GM19240 (cell line): ENCODE data around the gene PHC2.
"Not testable (repeated sequence)": the region's sequence is repeated elsewhere in the genome, so short reads cannot be mapped to it uniquely, and the experiment has no call there.

Experiments used
- DNase-seq: peaks from one replicate; pipeline ENCODE4 v3.0.0; 2011; ENCODE audit warnings: low spot score; ENCODE audit not compliant: insufficient read length

Gene PHC2

GRCh38 chr1:33317946-33318345, 112.9 kb downstream of the PHC2 start:
- no peak for DNase-seq

GRCh38 chr1:33317354-33317753, 113.5 kb downstream of the PHC2 start:
- no peak for DNase-seq

GRCh38 chr1:33316601-33317000, 114.3 kb downstream of the PHC2 start:
- no peak for DNase-seq

- no peak for DNase-seq
Observed at GRCh38 chr1:33314416-33314815, 116.5 kb downstream of the PHC2 start.

GRCh38 chr1:33312413-33312749, 118.5 kb downstream of the PHC2 start:
- DNase-seq = no peak

GRCh38 chr1:33311706-33312412, 119.0 kb downstream of the PHC2 start:
- no peak for DNase-seq

- DNase-seq = no peak
Observed at GRCh38 chr1:33310702-33311101, 120.2 kb downstream of the PHC2 start.

GRCh38 chr1:33309351-33309750, 121.5 kb downstream of the PHC2 start:
- not testable (repeated sequence) for DNase-seq

- no peak for DNase-seq
Observed at GRCh38 chr1:33307494-33307864, 123.4 kb downstream of the PHC2 start.

- DNase-seq = no peak
Observed at GRCh38 chr1:33306653-33307493, 124.0 kb downstream of the PHC2 start.

- DNase-seq = no peak
Observed at GRCh38 chr1:33305816-33306652, 124.9 kb downstream of the PHC2 start.

- DNase-seq = no peak
Observed at GRCh38 chr1:33305016-33305415, 125.9 kb downstream of the PHC2 start.

GRCh38 chr1:33302325-33302724, 128.6 kb downstream of the PHC2 start:
- DNase-seq = no peak

- DNase-seq = no peak
Observed at GRCh38 chr1:33301273-33301984, 129.5 kb downstream of the PHC2 start.

- no peak for DNase-seq
Observed at GRCh38 chr1:33300673-33301072, 130.2 kb downstream of the PHC2 start.

- DNase-seq = no peak
Observed at GRCh38 chr1:33299461-33300155, 131.3 kb downstream of the PHC2 start.

- DNase-seq = peak; percentile 67
Observed at GRCh38 chr1:33298623-33299277, 132.1 kb downstream of the PHC2 start.

- DNase-seq = no peak
Observed at GRCh38 chr1:33297911-33298622, 132.8 kb downstream of the PHC2 start.

- DNase-seq = no peak
Observed at GRCh38 chr1:33296824-33297223, 134.1 kb downstream of the PHC2 start.

GRCh38 chr1:33296082-33296458, 134.8 kb downstream of the PHC2 start:
- no peak for DNase-seq
